A549 treated with RU486 at 1 μM for 4 hours (cell line): ENCODE measurements around the gene FAM236A. TPM values are rescaled to one million over a fixed set of nuclear protein-coding genes. Genes with fewer than 3 reads are reported as not detected.

ENCODE experiments used
- total RNA-seq: library from RNA; stranded (reverse); fragments of 200-300 nt; extraction: Qiagen RNA extraction; gene quantifications from 5 replicates; pipeline ENCODE4 v1.2.3, GENCODE V29; 2022; ENCODE audit warnings: low read depth

FAM236A gene
- total RNA-seq, result not detected in 5 replicates

GRCh38 chrX:72937906-72938305 lies at the start of gene FAM236A:
FAM236A (plus strand) TSS chrX:72938206; CDS start chrX:72938263, 57 bp downstream.

DNA sequence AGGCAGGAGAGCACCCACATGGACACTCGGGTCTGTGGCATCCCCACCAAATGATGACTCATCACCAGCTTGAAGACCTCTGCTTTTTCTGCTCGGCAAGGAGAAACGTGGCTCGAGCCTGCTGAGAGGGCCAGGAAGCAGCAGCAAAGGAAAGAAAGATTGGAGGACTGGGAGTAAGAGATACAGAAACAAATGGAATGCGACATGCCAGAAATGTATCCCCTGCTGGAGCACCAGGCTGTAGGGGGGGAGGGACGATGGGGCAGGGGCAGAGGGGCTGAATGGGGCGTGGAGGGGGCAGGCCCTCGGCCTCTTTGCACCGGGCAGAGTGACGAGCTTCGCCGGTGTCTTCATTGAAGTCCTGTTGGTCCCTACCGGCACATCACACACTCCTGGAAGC lies 25.7 kb upstream of the FAM236A start, which contains the start of gene FAM236C:
Gene FAM236C (plus strand): TSS at position 301 of the 400 bp plus-strand sequence. CDS start 100 bp downstream, outside the sequence.

DNA sequence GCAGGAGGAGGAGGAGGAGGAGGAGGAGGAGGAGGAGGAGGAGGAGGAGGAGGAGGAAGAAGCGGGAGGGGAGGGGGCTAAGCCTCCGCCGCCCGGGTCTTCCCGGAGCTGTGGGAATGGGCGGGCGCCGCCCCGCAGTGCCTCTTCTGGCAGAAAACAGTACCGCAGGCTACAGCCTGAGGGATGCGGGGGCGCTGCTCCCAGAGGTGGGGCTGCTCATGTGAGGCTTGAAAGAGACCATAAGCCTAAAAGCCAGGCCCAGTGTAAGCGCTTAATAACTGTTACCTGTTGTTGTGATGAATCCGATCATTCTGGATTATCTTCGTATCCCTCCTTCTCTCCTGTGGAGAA lies 5.8 kb downstream of the FAM236A start, which contains the start of gene DMRTC1:
Gene DMRTC1 (minus strand): TSS at position 19 of the 351 bp plus-strand sequence. CDS start 68,143 bp downstream, outside the sequence.

Other genes starting within 250 kb of the FAM236A start
- gene PHKA1, start 223.9 kb upstream of the FAM236A start, total RNA-seq, result 18.9 to 20.9 TPM (median 20.4 TPM) in 5 replicates
- gene DMRTC1B, start 161.3 kb upstream of the FAM236A start, total RNA-seq, result 0.09 TPM in 1 of 5 replicates, not detected in the others
- not detected in 5 replicates for gene FAM236B, start 155.5 kb upstream of the FAM236A start, total RNA-seq
- not detected in 5 replicates for gene FAM236D, start 130.0 kb upstream of the FAM236A start, total RNA-seq
- not detected in 5 replicates for gene FAM236C, start 25.6 kb upstream of the FAM236A start, total RNA-seq
- gene DMRTC1, start 5.6 kb downstream of the FAM236A start, total RNA-seq, result not detected in 5 replicates
- not detected in 5 replicates for gene PABPC1L2B, start 64.7 kb downstream of the FAM236A start, total RNA-seq
- not detected in 5 replicates for gene PABPC1L2A, start 141.3 kb downstream of the FAM236A start, total RNA-seq